Heart right ventricle (tissue), 16 donors: ENCODE measurements around the gene TCF7L2. TPM values are rescaled to one million over a fixed set of nuclear protein-coding genes. Genes with fewer than 3 reads are reported as not detected.

ENCODE experiments used
- ATAC-seq, 8 donors: fragments of 200-7000 bp; cut with Tn5 transposase; one replicate each; pipeline ENCODE4 v1.9.1; 2020; ENCODE audit warnings: mild to moderate bottlenecking in 8 of 8, moderate library complexity in 8 of 8, moderate number of reproducible peaks in 1 of 8
- DNase-seq, 2 donors: peaks; one replicate each; pipeline ENCODE4 v3.0.0-alpha.2; 2020
- H3K27ac ChIP-seq, 10 donors: fragments of 200-600 bp; sonication (generic) in 2 of 10; one replicate each; pipeline versions ENCODE4 v1.5.0 to v1.8.0; 2020 to 2022; ENCODE audit warnings: mild to moderate bottlenecking in 3 of 10
- H3K27me3 ChIP-seq, 7 donors: fragments of 200-600 bp; one replicate each; pipeline ENCODE4 v1.8.0; 2021 to 2022; ENCODE audit warnings: mild to moderate bottlenecking in 2 of 7
- H3K36me3 ChIP-seq, 9 donors: fragments of 200-600 bp; sonication (generic) in 1 of 9; one replicate each; pipeline versions ENCODE4 v1.5.0 to v1.8.0; 2020 to 2022; ENCODE audit warnings: mild to moderate bottlenecking in 2 of 9
- H3K4me1 ChIP-seq, 9 donors: fragments of 200-600 bp; sonication (generic) in 1 of 9; one replicate each; pipeline versions ENCODE4 v1.5.0 to v1.8.0; 2020 to 2022; ENCODE audit warnings: mild to moderate bottlenecking in 4 of 9
- H3K4me3 ChIP-seq, 10 donors: fragments of 200-600 bp; sonication (generic) in 2 of 10; one replicate each; pipeline versions ENCODE4 v1.5.0 to v1.8.0; 2020 to 2022; ENCODE audit warnings: mild to moderate bottlenecking in 7 of 10, moderate library complexity in 2 of 10
- H3K9me3 ChIP-seq, 11 donors: fragments of 200-600 bp in 10 of 11; sonication (generic) in 2 of 11; one replicate each; pipeline versions ENCODE4 v1.5.0 to v1.8.0; 2013 to 2022; ENCODE audit warnings: mild to moderate bottlenecking in 2 of 11, control low read depth in 1 of 11, moderate library complexity in 1 of 11
- WGBS, 2 donors: extraction: QIAGEN DNeasy Blood & Tissue Kit; methylation state at CpG; one replicate each; pipeline ENCODE4 v1.1.7; 2013; ENCODE audit warnings: inconsistent platforms in 1 of 2; 5-methylcytosine and 5-hydroxymethylcytosine counted together
- intact Hi-C, 10 donors: fragments of 100-400 bp; cut with DNase I; formaldehyde crosslinking; loops; one replicate each; pipeline versions ENCODE4 v1.11.1 to v1.14.2; 2022
- polyA plus RNA-seq, 2 donors: library from polyadenylated mRNA; stranded (reverse); fragments of 200-250 nt; gene quantifications; one replicate each; pipeline ENCODE4 v1.2.3, GENCODE V29; 2013
- total RNA-seq, 10 donors: library from RNA; stranded (reverse); fragmentation: NEBNext Ultra II Directional in 3 of 10; extraction: Animal tissue kit (Norgen Biotek cat#: 25700) in 3 of 10; gene quantifications; one replicate each; pipeline versions ENCODE4 v1.2.1 to v1.2.4, GENCODE V29; 2021 to 2023
- TF ChIP-seq, protein P1 (sequence below), 9 donors: fragments of 200-600 bp; sonication (generic) in 2 of 9; IDR thresholded peaks; one replicate each; pipeline versions ENCODE4 v1.5.0 to v1.8.0; 2021 to 2022; ENCODE audit warnings: antibody characterized with exemption in 9 of 9, mild to moderate bottlenecking in 5 of 9, moderate library complexity in 1 of 9
- donor health status: Arrhythmogenic right ventricular cardiomyopathy.
- donor health status: ischemic (EF 13 %, LVEDD 7.1; RV severe dilation, severe dysfunction).
- donor health status: healthy with polysubstance abuse.
- donor health status: DM: no; HTN: yes; CAD: no.
- donor health status: DM: no; HTN: no; CAD: no.
- donor health status: ischemic (EF 25% LVEDD 6.9; RV normal size, moderate dysfunction).
- donor health status: ischemic (EF 25% LVEDD 5.7; RV mildly dilated, moderate dysfunction).
- donor health status: healthy.
- donor health status: DM: yes; HTN: yes; CAD: no.
- donor health status: Ischemic cardiomyopathy.
- donor health status: ischemic (EF 35%, LVEDD 5.7; RV mildly dilated, moderate dysfunction).
- donor health status: nonischemic (EF 11% LVEDD 7.7; RV severe dilation, severe dysfunction).
- donor health status: DM: yes; HTN: yes; CAD: no.
- donor health status: PGD.
- donor health status: ischemic (EF 29% LVEDD 5.4; RV normal size, mild dysfunction).
- donor health status: nonischemic (EF 23%, LVEDD 6.1; RV moderate dilation, normal function).

TCF7L2 gene
- total and polyA plus RNA-seq, 12 donors: 3.6 to 15.8 (median 11.8) TPM

DNA sequence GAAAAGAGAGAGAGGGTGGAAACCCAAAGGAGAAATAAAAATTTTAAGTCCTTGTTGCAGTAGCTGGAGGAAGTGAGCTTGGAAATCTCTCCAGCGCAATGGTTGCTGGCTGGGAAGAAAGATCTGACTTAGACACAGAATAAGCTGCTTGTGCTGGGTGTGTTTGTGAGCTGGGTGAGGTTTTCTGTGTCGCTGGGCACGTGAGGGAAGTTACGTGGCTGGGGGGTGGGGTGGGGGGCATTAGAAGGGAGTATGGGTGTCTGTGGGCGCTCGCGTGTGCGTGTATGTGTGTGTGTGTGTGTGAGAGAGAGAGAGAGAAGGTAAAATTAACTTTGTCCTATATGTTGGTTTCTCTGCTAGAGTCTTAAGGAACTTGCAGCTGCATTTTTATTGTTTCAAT lies 11.6 kb downstream of the TCF7L2 start:
- peaks cover 0 to 10% (median 0%) of the 10 kb centered on the region in 9 donors for H3K36me3 ChIP-seq
- no peak overlapping the region for H3K4me3 ChIP-seq
- intact Hi-C loops: no loop called here
- TF ChIP-seq, protein P1, sequence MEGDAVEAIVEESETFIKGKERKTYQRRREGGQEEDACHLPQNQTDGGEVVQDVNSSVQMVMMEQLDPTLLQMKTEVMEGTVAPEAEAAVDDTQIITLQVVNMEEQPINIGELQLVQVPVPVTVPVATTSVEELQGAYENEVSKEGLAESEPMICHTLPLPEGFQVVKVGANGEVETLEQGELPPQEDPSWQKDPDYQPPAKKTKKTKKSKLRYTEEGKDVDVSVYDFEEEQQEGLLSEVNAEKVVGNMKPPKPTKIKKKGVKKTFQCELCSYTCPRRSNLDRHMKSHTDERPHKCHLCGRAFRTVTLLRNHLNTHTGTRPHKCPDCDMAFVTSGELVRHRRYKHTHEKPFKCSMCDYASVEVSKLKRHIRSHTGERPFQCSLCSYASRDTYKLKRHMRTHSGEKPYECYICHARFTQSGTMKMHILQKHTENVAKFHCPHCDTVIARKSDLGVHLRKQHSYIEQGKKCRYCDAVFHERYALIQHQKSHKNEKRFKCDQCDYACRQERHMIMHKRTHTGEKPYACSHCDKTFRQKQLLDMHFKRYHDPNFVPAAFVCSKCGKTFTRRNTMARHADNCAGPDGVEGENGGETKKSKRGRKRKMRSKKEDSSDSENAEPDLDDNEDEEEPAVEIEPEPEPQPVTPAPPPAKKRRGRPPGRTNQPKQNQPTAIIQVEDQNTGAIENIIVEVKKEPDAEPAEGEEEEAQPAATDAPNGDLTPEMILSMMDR (IDR thresholded peaks at IDR 0.05): no peak
- WGBS, 2 donors: 89 to 93% methylated on average over 8 of the region's 8 CpGs
- no peak overlapping the region for H3K27ac ChIP-seq
- no peaks in the 10 kb centered on the region for H3K27me3 ChIP-seq
- H3K9me3 ChIP-seq: no peaks in the 10 kb centered on the region
- peaks cover 5 to 88% (median 62%) of the 10 kb centered on the region in 9 donors for H3K4me1 ChIP-seq
- ATAC-seq (no peak), DNase-seq (no peak)

DNA sequence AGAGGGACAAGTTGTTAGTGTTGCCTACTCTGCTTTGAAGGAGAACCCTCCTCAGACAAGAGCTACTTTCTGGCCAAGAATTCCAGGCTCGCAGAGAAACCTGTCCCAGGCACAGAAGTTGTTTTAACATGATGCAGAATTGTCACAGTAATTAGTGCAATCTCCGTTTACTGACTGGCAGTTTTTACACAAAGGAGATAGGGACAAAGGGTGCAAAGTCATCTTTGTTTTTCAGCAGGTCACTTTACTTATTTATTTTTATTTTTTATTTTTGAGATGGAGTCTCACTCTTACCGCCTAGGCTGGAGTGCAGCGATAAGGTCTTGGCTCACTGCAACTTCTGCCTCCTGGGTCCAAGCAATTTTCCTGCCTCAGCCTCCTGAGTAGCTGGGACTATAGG lies 12.3 kb downstream of the TCF7L2 start:
- 56 to 65% methylated on average over 4 of the region's 4 CpGs for WGBS, 2 donors
- Histone ChIP-seq H3K9me3 (no peaks in the 10 kb centered on the region), H3K4me1 (peaks cover 3 to 88% (median 61%) of the 10 kb centered on the region in 9 donors), H3K27ac (no peak overlapping the region), H3K36me3 (peaks cover 0 to 17% (median 0%) of the 10 kb centered on the region in 9 donors), H3K27me3 (no peaks in the 10 kb centered on the region), H3K4me3 (no peak overlapping the region)
- no peak for ATAC-seq
- intact Hi-C loops: no loop called here
- DNase-seq: no peak
- TF ChIP-seq, protein P1 (IDR thresholded peaks at IDR 0.05): no peak

DNA sequence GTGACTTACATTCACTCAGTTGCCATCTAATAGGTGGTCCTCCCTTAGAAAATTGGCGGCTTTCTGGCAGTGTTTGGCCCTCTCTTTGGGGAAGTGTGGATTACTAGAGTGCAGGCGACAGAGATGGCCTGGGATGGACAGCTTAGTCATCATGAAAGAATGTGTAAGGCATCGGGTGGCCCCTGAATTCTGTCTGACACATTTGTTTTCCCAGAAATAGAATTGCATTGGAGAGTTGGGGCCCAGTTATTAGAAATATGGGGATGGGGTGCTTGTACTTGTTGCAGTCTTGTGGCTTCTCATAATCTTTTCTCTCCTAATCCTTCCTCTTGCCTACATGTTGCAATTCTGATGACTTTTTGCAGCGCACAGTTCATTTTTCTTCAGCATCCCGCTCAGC lies 13.8 kb downstream of the TCF7L2 start:
- intact Hi-C loops: no loop called here
- 60 to 64% methylated on average over 5 of the region's 5 CpGs for WGBS, 2 donors
- peaks cover 3 to 76% (median 50%) of the 10 kb centered on the region in 9 donors for H3K4me1 ChIP-seq

DNA sequence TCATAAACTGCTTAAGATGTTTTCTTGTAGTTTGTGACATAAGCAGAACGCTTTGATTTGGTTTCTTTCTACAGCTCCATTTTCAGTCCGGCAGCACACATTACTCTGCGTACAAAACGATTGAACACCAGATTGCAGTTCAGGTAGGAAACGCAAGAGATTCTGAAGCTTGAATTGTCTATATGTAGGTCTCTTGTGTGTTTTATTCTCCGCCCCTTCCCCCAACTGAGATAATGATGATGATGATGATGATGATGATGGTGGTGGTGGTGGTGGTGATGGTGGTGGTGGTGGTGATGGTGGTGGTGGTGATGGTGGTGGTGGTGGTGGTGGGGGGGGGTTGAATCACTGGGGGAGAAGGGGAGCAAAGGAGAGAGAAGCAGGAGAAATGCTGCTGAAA lies 14.4 kb downstream of the TCF7L2 start:
- DNase-seq: no peak
- ATAC-seq: no peak
- H3K27me3 ChIP-seq: no peaks in the 10 kb centered on the region
- intact Hi-C loops: no loop called here
- H3K4me3 ChIP-seq: no peak overlapping the region
- peak overlapping the region in 3 of 10 donors; percentile 26 to 52 (median 38) for H3K27ac ChIP-seq
- H3K36me3 ChIP-seq: peaks cover 0 to 29% (median 0%) of the 10 kb centered on the region in 9 donors
- TF ChIP-seq, protein P1 (IDR thresholded peaks at IDR 0.05): no peak
- WGBS, 2 donors: 88 to 92% methylated on average over 6 of the region's 6 CpGs
- peaks cover 3 to 70% (median 46%) of the 10 kb centered on the region in 9 donors for H3K4me1 ChIP-seq
- no peaks in the 10 kb centered on the region for H3K9me3 ChIP-seq

More for the DNA sequence above, 13.8 kb downstream of the TCF7L2 start:
- TF ChIP-seq, protein P1 (IDR thresholded peaks at IDR 0.05): no peak
- Histone ChIP-seq H3K27me3 (no peaks in the 10 kb centered on the region), H3K36me3 (peaks cover 0 to 30% (median 0%) of the 10 kb centered on the region in 9 donors), H3K4me3 (no peak overlapping the region), H3K9me3 (no peaks in the 10 kb centered on the region), H3K27ac (peak overlapping the region in 1 of 10 donors; percentile 52)
- DNase-seq (no peak), ATAC-seq (peak in 3 of 8 donors; percentile 42 to 50 (median 46))
